CD4-positive, alpha-beta T cell treated with Interleukin-2 at 100 ng/mL for 4 hours (primary cell): ENCODE results near the gene TNF.
"Not testable (repeated sequence)": the region's sequence is repeated elsewhere in the genome, so short reads cannot be mapped to it uniquely, and the experiment has no call there.

Experiments used
- DNase-seq: peaks from one replicate; pipeline ENCODE4 v3.0.0-alpha.2; 2020; ENCODE audit warnings: low spot score

Gene TNF

GRCh38 chr6:31588871-31589650 is 13.7 kb downstream of the TNF start:
- DNase-seq, result no peak

GRCh38 chr6:31590691-31591090 is 15.3 kb downstream of the TNF start:
- DNase-seq, result not testable (repeated sequence)

- no peak for DNase-seq
Measured at GRCh38 chr6:31592396-31592771, 17.0 kb downstream of the TNF start.

GRCh38 chr6:31597006-31597405 is 21.6 kb downstream of the TNF start:
- peak; percentile 86 for DNase-seq

GRCh38 chr6:31607317-31607716 is 32.0 kb downstream of the TNF start:
- DNase-seq, result no peak

GRCh38 chr6:31609519-31610406 is 34.4 kb downstream of the TNF start:
- no peak for DNase-seq

- no peak for DNase-seq
Measured at GRCh38 chr6:31610968-31611367, 35.6 kb downstream of the TNF start.

GRCh38 chr6:31614075-31614619 is 38.8 kb downstream of the TNF start:
- no peak for DNase-seq

- no peak for DNase-seq
Measured at GRCh38 chr6:31614684-31615578, 39.6 kb downstream of the TNF start, which contains the start of gene AIF1. Gene AIF1 (plus strand): TSS chr6:31615234. CDS start chr6:31615330, 96 bp downstream.

GRCh38 chr6:31615748-31616147 is 40.4 kb downstream of the TNF start:
- DNase-seq, result no peak

GRCh38 chr6:31617010-31617409 is 41.6 kb downstream of the TNF start:
- no peak for DNase-seq

- peak; percentile 98 for DNase-seq
Measured at GRCh38 chr6:31619805-31620585, 44.6 kb downstream of the TNF start.

- no peak for DNase-seq
Measured at GRCh38 chr6:31620586-31621319, 45.4 kb downstream of the TNF start, which contains the start of gene PRRC2A. Gene PRRC2A (plus strand): TSS chr6:31620715. CDS start chr6:31622790, 2,075 bp downstream.

GRCh38 chr6:31621320-31621939 is 46.1 kb downstream of the TNF start:
- no peak for DNase-seq

GRCh38 chr6:31621991-31622390 is 46.6 kb downstream of the TNF start:
- DNase-seq, result no peak

GRCh38 chr6:31622684-31623091 is 47.3 kb downstream of the TNF start:
- DNase-seq, result no peak

- DNase-seq, result no peak
Measured at GRCh38 chr6:31624070-31624469, 48.7 kb downstream of the TNF start.

- no peak for DNase-seq
Measured at GRCh38 chr6:31626952-31627351, 51.6 kb downstream of the TNF start.

- DNase-seq, result no peak
Measured at GRCh38 chr6:31627690-31628287, 52.4 kb downstream of the TNF start.
